Neural progenitor cell (in vitro differentiated cells): ENCODE data around the gene SHISA3. TPM values are rescaled to one million over a fixed set of nuclear protein-coding genes. Genes with fewer than 3 reads are reported as not detected.

Experiments
- DNase-seq: peaks from one replicate; pipeline ENCODE4 v3.0.0-alpha.2; 2016; ENCODE audit warnings: low spot score
- H2AFZ ChIP-seq: fragments of 200-600 bp; sonication (generic); replicated peaks from 2 replicates; pipeline ENCODE4 v1.6.1; 2016; ENCODE audit warnings: antibody characterized with exemption
- H3F3A ChIP-seq: fragments of 200-600 bp; sonication (generic); 2 replicates; pipeline ENCODE4 v1.6.1; 2016; ENCODE audit warnings: antibody characterized with exemption, low read depth
- H3K27ac ChIP-seq: fragments of 200-600 bp; sonication (generic); 2 replicates; pipeline ENCODE4 v1.5.1; 2016; ENCODE audit warnings: mild to moderate bottlenecking
- H3K27me3 ChIP-seq: fragments of 200-600 bp; sonication (generic); 2 replicates; pipeline ENCODE4 v1.6.1; 2016; ENCODE audit warnings: mild to moderate bottlenecking, moderate library complexity
- H3K36me3 ChIP-seq: fragments of 200-600 bp; sonication (generic); 2 replicates; pipeline ENCODE4 v1.5.1; 2016
- H3K4me1 ChIP-seq: fragments of 200-600 bp; sonication (generic); 2 replicates; pipeline ENCODE4 v1.6.1; 2016; ENCODE audit warnings: mixed run types
- H3K4me2 ChIP-seq: fragments of 200-600 bp; sonication (generic); 2 replicates; pipeline ENCODE4 v1.6.1; 2016
- H3K4me3 ChIP-seq: fragments of 200-600 bp; sonication (generic); 2 replicates; pipeline ENCODE4 v1.5.1; 2016
- H3K79me2 ChIP-seq: fragments of 200-600 bp; sonication (generic); 2 replicates; pipeline ENCODE4 v1.6.1; 2016; ENCODE audit warnings: low read depth
- H3K9ac ChIP-seq: fragments of 200-600 bp; sonication (generic); 2 replicates; pipeline ENCODE4 v1.6.1; 2016
- H3K9me3 ChIP-seq: fragments of 200-600 bp; sonication (generic); 2 replicates; pipeline ENCODE4 v1.5.1; 2016; ENCODE audit warnings: low read depth
- H4K20me1 ChIP-seq: fragments of 200-600 bp; sonication (generic); 2 replicates; pipeline ENCODE4 v1.6.1; 2016; ENCODE audit warnings: low read depth
- H3K27ac Mint-ChIP-seq: 3 replicates; pipeline ENCODE4 v1.8.0; 2021; ENCODE audit warnings: mixed read lengths
- H3K27me3 Mint-ChIP-seq: 2 replicates; pipeline ENCODE4 v1.8.0; 2022; ENCODE audit warnings: low read depth, mild to moderate bottlenecking, inconsistent platforms, moderate library complexity, mixed read lengths; ENCODE audit not compliant: insufficient read depth
- H3K36me3 Mint-ChIP-seq: 3 replicates; pipeline ENCODE4 v1.8.0; 2021; ENCODE audit warnings: mixed read lengths
- H3K4me1 Mint-ChIP-seq: 3 replicates; pipeline ENCODE4 v1.8.0; 2021; ENCODE audit warnings: mixed read lengths
- H3K4me3 Mint-ChIP-seq: 3 replicates; pipeline ENCODE4 v1.8.0; 2021; ENCODE audit warnings: mild to moderate bottlenecking, moderate library complexity, mixed read lengths
- H3K9me3 Mint-ChIP-seq: 3 replicates; pipeline ENCODE4 v1.8.0; 2020; ENCODE audit warnings: mixed read lengths
- EZH2 ChIP-seq: fragments of 200-600 bp; sonication (generic); IDR thresholded peaks from 2 replicates; pipeline ENCODE4 v1.6.1; 2017; ENCODE audit warnings: antibody characterized with exemption, mild to moderate bottlenecking, moderate library complexity
- EZH2phosphoT487 ChIP-seq: fragments of 200-600 bp; sonication (generic); IDR thresholded peaks from 2 replicates; pipeline ENCODE4 v1.6.1; 2017; ENCODE audit warnings: antibody characterized with exemption
- total RNA-seq: library from RNA; depleted of rRNA; stranded (reverse); fragments of >200 nt; gene quantifications from 2 replicates; pipeline ENCODE4 v1.2.3, GENCODE V29; 2015; ENCODE audit warnings: low replicate concordance
- TF ChIP-seq, protein P1 (sequence below): fragments of 200-600 bp; sonication (generic); IDR thresholded peaks from 2 replicates; pipeline ENCODE4 v1.5.1; 2017; ENCODE audit warnings: antibody characterized with exemption, mild to moderate bottlenecking

Gene SHISA3
- total RNA-seq, 1 donor from 2014 or later, result not detected

DNA sequence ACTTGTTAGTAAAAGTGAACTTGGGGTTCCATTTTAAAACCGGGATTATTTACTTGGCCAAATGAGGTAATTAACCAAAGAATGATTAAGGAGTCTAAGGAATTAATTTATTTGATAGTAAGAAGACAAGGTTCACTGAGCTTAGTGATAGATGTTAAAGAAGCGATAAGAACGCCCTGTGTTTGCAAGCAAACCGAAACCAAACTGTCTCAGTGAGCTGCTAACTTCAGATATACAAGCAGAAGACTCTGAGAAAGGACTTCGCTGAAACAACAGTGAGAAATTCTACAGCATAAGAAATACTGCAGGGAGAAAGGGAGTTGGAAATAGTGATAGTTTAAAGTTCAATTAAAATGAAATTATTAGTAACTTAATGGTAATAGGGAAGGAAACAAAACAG, 37.6 kb upstream of the SHISA3 start:
- Histone ChIP-seq H4K20me1 (no peaks in the 10 kb centered on the region), H3K36me3 (no peaks in the 10 kb centered on the region), H3K4me1 (no peaks in the 10 kb centered on the region), H3K27ac (no peak overlapping the region), H3K27me3 (no peaks in the 10 kb centered on the region), H2AFZ (no peak overlapping the region), H3F3A (no peaks in the 10 kb centered on the region), H3K79me2 (no peaks in the 10 kb centered on the region), H3K4me3 (no peak overlapping the region), H3K9ac (no peak overlapping the region), H3K4me2 (no peak overlapping the region), H3K9me3 (no peaks in the 10 kb centered on the region)
- H3K36me3 Mint-ChIP-seq, result no peaks in the 10 kb centered on the region
- DNase-seq, result no peak
- peaks cover 2% of the 10 kb centered on the region for H3K27me3 Mint-ChIP-seq
- TF ChIP-seq EZH2phosphoT487 (no peak), EZH2 (no peak)
- TF ChIP-seq, protein P1, sequence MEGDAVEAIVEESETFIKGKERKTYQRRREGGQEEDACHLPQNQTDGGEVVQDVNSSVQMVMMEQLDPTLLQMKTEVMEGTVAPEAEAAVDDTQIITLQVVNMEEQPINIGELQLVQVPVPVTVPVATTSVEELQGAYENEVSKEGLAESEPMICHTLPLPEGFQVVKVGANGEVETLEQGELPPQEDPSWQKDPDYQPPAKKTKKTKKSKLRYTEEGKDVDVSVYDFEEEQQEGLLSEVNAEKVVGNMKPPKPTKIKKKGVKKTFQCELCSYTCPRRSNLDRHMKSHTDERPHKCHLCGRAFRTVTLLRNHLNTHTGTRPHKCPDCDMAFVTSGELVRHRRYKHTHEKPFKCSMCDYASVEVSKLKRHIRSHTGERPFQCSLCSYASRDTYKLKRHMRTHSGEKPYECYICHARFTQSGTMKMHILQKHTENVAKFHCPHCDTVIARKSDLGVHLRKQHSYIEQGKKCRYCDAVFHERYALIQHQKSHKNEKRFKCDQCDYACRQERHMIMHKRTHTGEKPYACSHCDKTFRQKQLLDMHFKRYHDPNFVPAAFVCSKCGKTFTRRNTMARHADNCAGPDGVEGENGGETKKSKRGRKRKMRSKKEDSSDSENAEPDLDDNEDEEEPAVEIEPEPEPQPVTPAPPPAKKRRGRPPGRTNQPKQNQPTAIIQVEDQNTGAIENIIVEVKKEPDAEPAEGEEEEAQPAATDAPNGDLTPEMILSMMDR, result no peak
- no peaks in the 10 kb centered on the region for H3K9me3 Mint-ChIP-seq
- no peak overlapping the region for H3K27ac Mint-ChIP-seq
- H3K4me1 Mint-ChIP-seq, result no peaks in the 10 kb centered on the region
- H3K4me3 Mint-ChIP-seq, result no peak overlapping the region

DNA sequence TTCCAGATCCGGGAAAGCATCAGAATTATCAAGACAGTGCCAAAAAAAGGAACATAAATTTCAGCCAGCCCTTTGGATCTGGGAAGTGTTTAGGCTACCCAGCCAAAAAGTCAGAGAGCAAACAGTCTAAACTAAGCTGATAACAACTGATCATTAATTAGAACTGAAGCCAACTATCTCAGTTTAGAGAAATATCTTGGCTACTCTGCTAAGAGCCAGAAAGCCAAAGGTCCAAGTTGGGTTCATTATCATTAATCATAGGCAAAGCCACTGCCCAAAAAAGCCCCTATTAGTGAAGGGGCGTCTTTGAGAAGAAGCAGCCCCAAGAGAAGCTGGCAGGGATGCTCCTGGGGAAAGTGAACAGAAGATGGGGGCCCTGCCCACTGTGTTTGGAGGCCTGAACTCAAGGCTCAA, 37.0 kb upstream of the SHISA3 start:
- H4K20me1 ChIP-seq, result no peaks in the 10 kb centered on the region
- H2AFZ ChIP-seq, result no peak overlapping the region
- H3K27me3 Mint-ChIP-seq, result peaks cover 2% of the 10 kb centered on the region
- H3K9me3 ChIP-seq, result no peaks in the 10 kb centered on the region
- no peak overlapping the region for H3K27ac ChIP-seq
- no peaks in the 10 kb centered on the region for H3K27me3 ChIP-seq
- H3K36me3 Mint-ChIP-seq, result no peaks in the 10 kb centered on the region
- DNase-seq, result no peak
- H3K9ac ChIP-seq, result no peak overlapping the region
- H3K79me2 ChIP-seq, result no peaks in the 10 kb centered on the region
- H3K4me2 ChIP-seq, result no peak overlapping the region
- no peaks in the 10 kb centered on the region for H3F3A ChIP-seq
- H3K4me3 ChIP-seq, result no peak overlapping the region
- H3K4me3 Mint-ChIP-seq, result no peak overlapping the region
- H3K4me1 ChIP-seq, result no peaks in the 10 kb centered on the region
- H3K9me3 Mint-ChIP-seq, result no peaks in the 10 kb centered on the region
- TF ChIP-seq EZH2 (no peak), EZH2phosphoT487 (no peak)
- TF ChIP-seq, protein P1, result no peak
- no peaks in the 10 kb centered on the region for H3K36me3 ChIP-seq
- H3K4me1 Mint-ChIP-seq, result no peaks in the 10 kb centered on the region
- no peak overlapping the region for H3K27ac Mint-ChIP-seq

DNA sequence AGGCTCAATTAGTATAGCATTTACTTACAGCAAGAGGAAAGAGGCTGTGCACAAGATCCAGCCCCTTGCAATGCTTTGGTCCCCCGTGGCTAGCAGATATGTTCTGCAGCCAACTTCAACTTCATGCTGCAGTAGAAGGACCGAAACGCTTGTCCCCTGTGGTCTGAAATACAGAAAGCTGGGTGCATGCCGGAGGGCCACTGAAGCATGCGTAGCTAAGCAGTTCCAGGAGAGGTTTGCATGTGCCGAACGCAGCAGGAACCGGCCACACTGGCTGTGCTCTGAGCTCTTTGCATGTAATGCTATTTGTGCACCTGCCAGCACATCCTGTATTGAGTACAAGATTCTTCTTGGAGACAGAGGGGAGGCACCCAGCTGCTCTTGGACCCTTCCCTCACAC, 35.8 kb upstream of the SHISA3 start:
- peak; percentile 3 for DNase-seq
- Mint-ChIP-seq H3K27me3 (peaks cover 2% of the 10 kb centered on the region), H3K4me1 (no peaks in the 10 kb centered on the region), H3K27ac (no peak overlapping the region), H3K36me3 (no peaks in the 10 kb centered on the region), H3K9me3 (no peaks in the 10 kb centered on the region), H3K4me3 (no peak overlapping the region)
- Histone ChIP-seq H3K4me1 (no peaks in the 10 kb centered on the region), H3K79me2 (no peaks in the 10 kb centered on the region), H3K4me3 (no peak overlapping the region), H3K9me3 (no peaks in the 10 kb centered on the region), H3K27me3 (no peaks in the 10 kb centered on the region), H3K9ac (no peak overlapping the region), H3K36me3 (no peaks in the 10 kb centered on the region), H3K4me2 (no peak overlapping the region), H4K20me1 (no peaks in the 10 kb centered on the region), H2AFZ (no peak overlapping the region), H3K27ac (no peak overlapping the region), H3F3A (no peaks in the 10 kb centered on the region)
- no peak for TF ChIP-seq EZH2
- TF ChIP-seq, protein P1, result no peak
- TF ChIP-seq EZH2phosphoT487, result no peak

DNA sequence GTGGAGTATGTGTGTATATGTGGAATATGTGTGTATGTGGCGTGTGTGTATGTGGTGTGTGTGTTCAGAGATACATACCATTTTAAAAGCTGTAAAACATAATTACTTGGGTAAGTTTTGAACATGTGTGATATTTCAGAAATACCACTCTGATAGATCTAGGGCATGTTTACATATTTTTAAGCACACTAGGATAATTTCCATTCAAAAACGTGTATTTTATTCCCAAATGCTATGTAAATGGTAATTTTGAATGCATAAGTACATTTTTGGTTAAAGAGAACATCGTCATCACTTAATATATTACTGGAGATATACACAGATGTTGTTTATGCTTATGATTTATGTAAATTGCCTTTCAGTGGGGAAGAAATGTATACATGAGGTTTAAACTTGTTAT, 34.7 kb upstream of the SHISA3 start:
- Histone ChIP-seq H3K27ac (no peak overlapping the region), H3K36me3 (no peaks in the 10 kb centered on the region), H3K79me2 (no peaks in the 10 kb centered on the region), H3K4me2 (no peak overlapping the region), H3F3A (no peaks in the 10 kb centered on the region), H3K4me3 (no peak overlapping the region), H4K20me1 (no peaks in the 10 kb centered on the region), H3K9ac (no peak overlapping the region), H3K27me3 (no peaks in the 10 kb centered on the region), H3K4me1 (no peaks in the 10 kb centered on the region), H2AFZ (no peak overlapping the region), H3K9me3 (no peaks in the 10 kb centered on the region)
- TF ChIP-seq EZH2phosphoT487 (no peak), EZH2 (no peak)
- TF ChIP-seq, protein P1, result no peak
- Mint-ChIP-seq H3K4me1 (no peaks in the 10 kb centered on the region), H3K36me3 (no peaks in the 10 kb centered on the region), H3K27me3 (peaks cover 2% of the 10 kb centered on the region), H3K27ac (no peak overlapping the region), H3K4me3 (no peak overlapping the region), H3K9me3 (peaks cover 3% of the 10 kb centered on the region)
- no peak for DNase-seq
